ENCODE data around the gene SGO1. TPM values are rescaled to one million over a fixed set of nuclear protein-coding genes. Genes with fewer than 3 reads are reported as not detected.

Gene SGO1
- total and polyA plus RNA-seq, 5 experiments from 2014 or later = 0.45 to 1.1 (median 0.76) TPM

- H3K27me3 Mint-ChIP-seq = no peaks in the 10 kb centered on the region
- POLR2A ChIA-PET = no interaction called here
- no peaks in the 10 kb centered on the region for H3K4me1 Mint-ChIP-seq
- H3K27ac Mint-ChIP-seq = no peak overlapping the region
- ATAC-seq (no peak), DNase-seq (no peak)
- no peak overlapping the region for H3K4me3 Mint-ChIP-seq
- H3K9me3 Mint-ChIP-seq = peaks cover 0 to 6% (median 0%) of the 10 kb centered on the region in 9 donors
- H3K36me3 Mint-ChIP-seq = peaks cover 3 to 80% (median 43%) of the 10 kb centered on the region in 3 donors
Observed at GRCh38 chr3:20147361-20147760, 38.6 kb downstream of the SGO1 start.

GRCh38 chr3:20146301-20146700 is 39.7 kb downstream of the SGO1 start:
- Mint-ChIP-seq H3K27ac (peak overlapping the region in 1 of 10 donors; percentile 10), H3K27me3 (no peaks in the 10 kb centered on the region), H3K4me1 (no peaks in the 10 kb centered on the region), H3K36me3 (peaks cover 6 to 83% (median 49%) of the 10 kb centered on the region in 3 donors), H3K4me3 (no peak overlapping the region), H3K9me3 (peaks cover 0 to 7% (median 0%) of the 10 kb centered on the region in 9 donors)
- POLR2A ChIA-PET = no interaction called here
- DNase-seq (no peak), ATAC-seq (no peak)

GRCh38 chr3:20145874-20146273 is 40.1 kb downstream of the SGO1 start:
- H3K27ac Mint-ChIP-seq = peak overlapping the region in 1 of 10 donors; percentile 10
- DNase-seq (no peak), ATAC-seq (no peak)
- POLR2A ChIA-PET = no interaction called here
- no peak overlapping the region for H3K4me3 Mint-ChIP-seq
- H3K9me3 Mint-ChIP-seq = peaks cover 0 to 7% (median 0%) of the 10 kb centered on the region in 9 donors
- no peaks in the 10 kb centered on the region for H3K27me3 Mint-ChIP-seq
- H3K36me3 Mint-ChIP-seq = peaks cover 9 to 83% (median 53%) of the 10 kb centered on the region in 3 donors
- H3K4me1 Mint-ChIP-seq = peaks cover 0 to 3% (median 0%) of the 10 kb centered on the region in 4 donors

GRCh38 chr3:20143519-20143918 is 42.5 kb downstream of the SGO1 start:
- Mint-ChIP-seq H3K27ac (peak overlapping the region in 1 of 10 donors; percentile 31), H3K36me3 (peaks cover 15 to 83% (median 53%) of the 10 kb centered on the region in 3 donors)
- ATAC-seq = no peak

GRCh38 chr3:20142517-20142916 is 43.5 kb downstream of the SGO1 start:
- POLR2A ChIA-PET = no interaction called here
- Mint-ChIP-seq H3K36me3 (peaks cover 15 to 78% (median 48%) of the 10 kb centered on the region in 3 donors), H3K4me1 (peaks cover 0 to 4% (median 0%) of the 10 kb centered on the region in 4 donors), H3K9me3 (peaks cover 0 to 7% (median 0%) of the 10 kb centered on the region in 9 donors), H3K27me3 (no peaks in the 10 kb centered on the region), H3K4me3 (no peak overlapping the region), H3K27ac (peak overlapping the region in 1 of 10 donors; percentile 29)
- no peak for ATAC-seq
- DNase-seq = no peak

More at GRCh38 chr3:20143519-20143918, 42.5 kb downstream of the SGO1 start:
- Mint-ChIP-seq H3K9me3 (peaks cover 0 to 7% (median 0%) of the 10 kb centered on the region in 9 donors), H3K4me3 (no peak overlapping the region), H3K4me1 (peaks cover 0 to 4% (median 0%) of the 10 kb centered on the region in 4 donors), H3K27me3 (no peaks in the 10 kb centered on the region)
- POLR2A ChIA-PET = no interaction called here
- DNase-seq = no peak

- DNase-seq = no peak
- Mint-ChIP-seq H3K27me3 (no peaks in the 10 kb centered on the region), H3K4me3 (no peak overlapping the region), H3K9me3 (peaks cover 0 to 7% (median 0%) of the 10 kb centered on the region in 9 donors), H3K4me1 (peaks cover 0 to 4% (median 0%) of the 10 kb centered on the region in 4 donors), H3K36me3 (peaks cover 18 to 78% (median 48%) of the 10 kb centered on the region in 3 donors), H3K27ac (peak overlapping the region in 2 of 10 donors; percentile 7 to 15)
- POLR2A ChIA-PET = no interaction called here
- no peak for ATAC-seq
Observed at GRCh38 chr3:20141851-20142250, 44.2 kb downstream of the SGO1 start.

- ATAC-seq (no peak), DNase-seq (no peak)
- Mint-ChIP-seq H3K9me3 (peaks cover 0 to 7% (median 0%) of the 10 kb centered on the region in 9 donors), H3K27ac (no peak overlapping the region), H3K36me3 (peaks cover 21 to 78% (median 48%) of the 10 kb centered on the region in 3 donors), H3K27me3 (no peaks in the 10 kb centered on the region), H3K4me3 (no peak overlapping the region), H3K4me1 (peaks cover 0 to 4% (median under 1%) of the 10 kb centered on the region in 4 donors)
- POLR2A ChIA-PET = no interaction called here
Observed at GRCh38 chr3:20141316-20141715, 44.7 kb downstream of the SGO1 start.

GRCh38 chr3:20140881-20141280 is 45.1 kb downstream of the SGO1 start:
- no peak for DNase-seq
- H3K27me3 Mint-ChIP-seq = no peaks in the 10 kb centered on the region
- no peak overlapping the region for H3K4me3 Mint-ChIP-seq
- POLR2A ChIA-PET = no interaction called here
- H3K9me3 Mint-ChIP-seq = peaks cover 0 to 7% (median 0%) of the 10 kb centered on the region in 9 donors
- peak overlapping the region in 1 of 10 donors; percentile 74 for H3K27ac Mint-ChIP-seq
- H3K4me1 Mint-ChIP-seq = peaks cover 0 to 4% (median under 1%) of the 10 kb centered on the region in 4 donors
- no peak for ATAC-seq
- H3K36me3 Mint-ChIP-seq = peaks cover 21 to 78% (median 48%) of the 10 kb centered on the region in 3 donors

GRCh38 chr3:20137647-20138046 is 48.4 kb downstream of the SGO1 start:
- peaks cover 0 to 4% (median 0%) of the 10 kb centered on the region in 9 donors for H3K9me3 Mint-ChIP-seq
- peak overlapping the region in 2 of 10 donors; percentile 5 to 11 for H3K27ac Mint-ChIP-seq
- no peak for DNase-seq
- no peak for ATAC-seq
- POLR2A ChIA-PET = no interaction called here
- H3K4me1 Mint-ChIP-seq = peaks cover 0 to 4% (median under 1%) of the 10 kb centered on the region in 4 donors
- H3K36me3 Mint-ChIP-seq = peaks cover 21 to 74% (median 32%) of the 10 kb centered on the region in 3 donors
- no peak overlapping the region for H3K4me3 Mint-ChIP-seq
- H3K27me3 Mint-ChIP-seq = no peaks in the 10 kb centered on the region

- no peak for ATAC-seq
- no peak for DNase-seq
- Mint-ChIP-seq H3K36me3 (peaks cover 15 to 64% (median 19%) of the 10 kb centered on the region in 3 donors), H3K9me3 (no peaks in the 10 kb centered on the region), H3K27ac (peak overlapping the region in 2 of 10 donors; percentile 43), H3K27me3 (no peaks in the 10 kb centered on the region), H3K4me1 (peaks cover 0 to 4% (median under 1%) of the 10 kb centered on the region in 4 donors), H3K4me3 (no peak overlapping the region)
- POLR2A ChIA-PET = no interaction called here
Observed at GRCh38 chr3:20136231-20136630, 49.8 kb downstream of the SGO1 start.

GRCh38 chr3:20130106-20130505 is 55.9 kb downstream of the SGO1 start:
- Mint-ChIP-seq H3K27me3 (no peaks in the 10 kb centered on the region), H3K4me3 (no peak overlapping the region), H3K4me1 (peaks cover 0 to 22% (median 2%) of the 10 kb centered on the region in 4 donors), H3K9me3 (no peaks in the 10 kb centered on the region), H3K36me3 (peaks cover 14 to 65% (median 22%) of the 10 kb centered on the region in 3 donors), H3K27ac (peak overlapping the region in 1 of 10 donors; percentile 16)
- ATAC-seq = no peak
- POLR2A ChIA-PET = no interaction called here
- no peak for DNase-seq

GRCh38 chr3:20128358-20128757 is 57.6 kb downstream of the SGO1 start:
- no peak for ATAC-seq
- Mint-ChIP-seq H3K27me3 (no peaks in the 10 kb centered on the region), H3K4me1 (peaks cover 0 to 22% (median 2%) of the 10 kb centered on the region in 4 donors), H3K27ac (peak overlapping the region in 3 of 10 donors; percentile 29 to 66 (median 65)), H3K9me3 (no peaks in the 10 kb centered on the region), H3K36me3 (peaks cover 14 to 72% (median 32%) of the 10 kb centered on the region in 3 donors), H3K4me3 (no peak overlapping the region)
- no peak for DNase-seq
- POLR2A ChIA-PET = no interaction called here

GRCh38 chr3:20125897-20126296 is 60.1 kb downstream of the SGO1 start:
- POLR2A ChIA-PET = interaction anchor here (0.7 kb wide), 1 partner anchor 45 kb away, joined by 3 read pairs; no protein-coding TSS in a partner anchor
- H3K4me1 Mint-ChIP-seq = peaks cover 0 to 22% (median 2%) of the 10 kb centered on the region in 4 donors
- ATAC-seq (peak in 1 of 2 donors; percentile 54), DNase-seq (peak in 1 of 10 donors; percentile 4)
- peaks cover 25 to 85% (median 50%) of the 10 kb centered on the region in 3 donors for H3K36me3 Mint-ChIP-seq
- no peaks in the 10 kb centered on the region for H3K9me3 Mint-ChIP-seq
- H3K4me3 Mint-ChIP-seq = peak overlapping the region in 1 of 10 donors; percentile 41
- H3K27me3 Mint-ChIP-seq = no peaks in the 10 kb centered on the region
- H3K27ac Mint-ChIP-seq = peak overlapping the region in 5 of 10 donors; percentile 26 to 86 (median 66)

Data from naive thymus-derived CD8-positive, alpha-beta T cell (primary cell).